T-cell (primary cell): ENCODE data around the gene NUCB1. TPM values are rescaled to one million over a fixed set of nuclear protein-coding genes. Genes with fewer than 3 reads are reported as not detected.
"Not testable (repeated sequence)": the region's sequence is repeated elsewhere in the genome, so short reads cannot be mapped to it uniquely, and the experiment has no call there.

Experiments
- ATAC-seq, 4 experiments: fragments of 200-7000 bp in 3 of 4; fragments of 150-1000 bp in 1 of 4; cut with Tn5 transposase; replicated peaks in 1 of 4; 1 replicate in 3 of 4; 2 replicates in 1 of 4; pipeline ENCODE4 v1.10.0; 2021; ENCODE audit warnings: moderate library complexity in 3 of 4, mild to moderate bottlenecking in 2 of 4, moderate number of reproducible peaks in 1 of 4
- CTCF ChIA-PET, 2 donors: fragments of 300-600 bp; sonication (Branson Sonifier 250); formaldehyde crosslinking; loops; one replicate each; lab custom pipeline; 2022; ENCODE audit warnings: antibody characterized with exemption in 2 of 2; lab: Charles Lee
- POLR2A ChIA-PET, 2 donors: fragments of 300-600 bp; sonication (Branson Sonifier 250); formaldehyde crosslinking; loops; one replicate each; lab custom pipeline; 2022; ENCODE audit warnings: antibody characterized with exemption in 2 of 2; lab: Charles Lee
- DNase-seq, 35 experiments: peaks; one replicate each; pipeline versions ENCODE4 v3.0.0 to v3.0.0-alpha.2; 2013 to 2023
- H3K27ac ChIP-seq: one replicate; pipeline ENCODE4 v1.5.1; 2013; ENCODE audit warnings: low read length
- H3K27me3 ChIP-seq, 2 experiments: replicated peaks in 1 of 2; 1 replicate in 1 of 2; 2 replicates in 1 of 2; pipeline versions ENCODE4 v1.6.1 to v1.7.0; 2013; ENCODE audit warnings: low read length in 1 of 2, mixed read lengths in 1 of 2; ENCODE audit not compliant: control insufficient read depth in 2 of 2, insufficient read depth in 2 of 2; ENCODE audit errors: extremely low read depth in 1 of 2
- H3K36me3 ChIP-seq, 2 donors: 1 replicate in 1 of 2; 2 replicates in 1 of 2; pipeline versions ENCODE4 v1.6.1 to v1.7.0; 2013; ENCODE audit warnings: low read length in 1 of 2; ENCODE audit not compliant: control insufficient read depth in 2 of 2, insufficient read depth in 1 of 2; ENCODE audit errors: extremely low read depth in 1 of 2
- H3K4me1 ChIP-seq, 2 experiments: 1 replicate in 1 of 2; 2 replicates in 1 of 2; pipeline versions ENCODE4 v1.6.1 to v1.7.0; 2013; ENCODE audit warnings: low read length in 2 of 2, mixed read lengths in 1 of 2; ENCODE audit not compliant: insufficient read depth in 2 of 2, control insufficient read depth in 1 of 2; ENCODE audit errors: extremely low read depth in 1 of 2
- H3K4me3 ChIP-seq, 2 donors: 1 replicate in 1 of 2; 2 replicates in 1 of 2; pipeline versions ENCODE4 v1.5.1 to v1.7.0; 2013; ENCODE audit warnings: mild to moderate bottlenecking in 2 of 2, low read length in 1 of 2, moderate library complexity in 1 of 2; ENCODE audit not compliant: control insufficient read depth in 1 of 2; ENCODE audit errors: extremely low read depth in 1 of 2
- H3K9me3 ChIP-seq: 2 replicates; pipeline ENCODE4 v1.7.0; 2013
- H3K27ac Mint-ChIP-seq, 2 donors: one replicate each; pipeline ENCODE4 v1.8.0; 2020 to 2021; ENCODE audit warnings: mild to moderate bottlenecking in 2 of 2, mixed read lengths in 2 of 2
- H3K27me3 Mint-ChIP-seq, 2 donors: one replicate each; pipeline ENCODE4 v1.8.0; 2021 to 2022; ENCODE audit warnings: mixed read lengths in 2 of 2
- H3K36me3 Mint-ChIP-seq: one replicate; pipeline ENCODE4 v1.8.0; 2021; ENCODE audit warnings: mixed read lengths
- H3K4me1 Mint-ChIP-seq, 3 donors: one replicate each; pipeline ENCODE4 v1.8.0; 2020 to 2022; ENCODE audit warnings: mixed read lengths in 3 of 3, mild to moderate bottlenecking in 1 of 3
- H3K4me3 Mint-ChIP-seq, 3 donors: one replicate each; pipeline ENCODE4 v1.8.0; 2020 to 2022; ENCODE audit warnings: mild to moderate bottlenecking in 3 of 3, mixed read lengths in 3 of 3, moderate library complexity in 3 of 3
- H3K9me3 Mint-ChIP-seq, 3 donors: one replicate each; pipeline ENCODE4 v1.8.0; 2020 to 2022; ENCODE audit warnings: mixed read lengths in 3 of 3
- WGBS: methylation state at CpG from one replicate; pipeline ENCODE4 v1.1.5; 2013; ENCODE audit warnings: missing lambda C conversion rate; ENCODE audit not compliant: insufficient coverage; 5-methylcytosine and 5-hydroxymethylcytosine counted together
- total RNA-seq, 35 experiments: library from RNA in 6 of 35; stranded (reverse) in 6 of 35; fragments of 120-200 nt in 1 of 35; gene quantifications; one replicate each; pipeline versions ENCODE4 v1.2.1 to v1.2.4 and lab custom pipeline; 2013 to 2026

Gene NUCB1
- total RNA-seq, 5 donors from 2014 or later (not counting 1 experiment from before 2014, with no cell fraction given): 122 to 177 (median 165) TPM

DNA sequence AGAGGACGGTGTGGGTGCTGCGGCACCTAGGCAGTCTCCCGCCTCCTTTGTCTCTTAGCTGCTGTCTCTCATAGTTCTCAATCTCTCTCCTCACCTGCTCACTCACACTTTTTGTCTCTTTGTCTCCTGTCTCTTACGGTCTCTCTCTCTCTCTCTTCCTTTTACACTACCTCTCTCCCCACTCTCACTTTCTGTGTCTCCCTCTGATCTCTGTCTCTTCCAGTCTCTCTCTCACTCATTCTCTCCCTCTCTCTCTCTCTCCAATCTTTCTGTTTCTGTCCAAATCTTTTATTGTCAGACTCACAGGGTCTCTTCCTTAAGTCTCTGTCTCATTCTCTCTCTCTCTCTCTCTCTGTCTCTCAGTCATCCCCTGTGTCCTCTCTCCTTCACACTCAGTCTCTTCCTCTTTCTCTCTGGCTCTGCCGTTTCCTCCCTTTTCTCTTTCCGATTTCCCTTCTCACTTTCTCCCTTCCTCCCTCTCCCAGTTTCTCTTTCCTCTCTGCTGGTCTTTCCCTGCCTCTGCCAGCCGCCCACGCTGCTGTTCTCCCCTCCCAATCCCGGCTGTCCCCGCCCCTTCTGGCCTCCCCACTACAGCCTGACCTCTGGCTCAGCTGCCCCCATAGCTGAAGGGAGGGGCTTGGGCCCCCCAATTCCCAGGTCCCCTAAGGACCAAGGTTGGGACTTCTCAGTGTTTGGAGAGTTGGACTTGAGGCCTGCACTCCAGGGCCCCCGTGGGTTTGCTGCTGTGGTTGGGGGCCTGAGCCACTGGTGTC lies 31.8 kb upstream of the NUCB1 start, which contains the start of gene PLEKHA4:
Gene PLEKHA4, minus strand, starts transcription at position 504 of the 773 bp plus-strand sequence. CDS start 997 bp downstream, outside the sequence.
- peaks cover 8 to 15% (median 10%) of the 10 kb centered on the region in 3 donors for H3K4me1 Mint-ChIP-seq
- DNase-seq: no peak
- H3K9me3 Mint-ChIP-seq: no peaks in the 10 kb centered on the region
- WGBS: 69% methylated on average over 8 of the region's 11 CpGs
- CTCF ChIA-PET: no interaction called here
- no peak within 1 kb of the TSS for H3K27ac ChIP-seq
- H3K27me3 Mint-ChIP-seq: peaks cover 0 to 2% of the 10 kb centered on the region in 2 donors
- H3K27ac Mint-ChIP-seq: no peak within 1 kb of the TSS
- peaks cover 6% of the 10 kb centered on the region for H3K36me3 Mint-ChIP-seq
- peaks cover 3 to 10% of the 10 kb centered on the region in 2 experiments for H3K4me1 ChIP-seq
- H3K36me3 ChIP-seq: peaks cover 0 to under 1% of the 10 kb centered on the region in 2 donors
- no peak within 1 kb of the TSS for H3K4me3 Mint-ChIP-seq
- no peak within 1 kb of the TSS for H3K4me3 ChIP-seq
- no peaks in the 10 kb centered on the region for H3K9me3 ChIP-seq
- POLR2A ChIA-PET: no interaction called here
- ATAC-seq: no peak
- peaks cover 0 to 21% of the 10 kb centered on the region in 2 experiments for H3K27me3 ChIP-seq

DNA sequence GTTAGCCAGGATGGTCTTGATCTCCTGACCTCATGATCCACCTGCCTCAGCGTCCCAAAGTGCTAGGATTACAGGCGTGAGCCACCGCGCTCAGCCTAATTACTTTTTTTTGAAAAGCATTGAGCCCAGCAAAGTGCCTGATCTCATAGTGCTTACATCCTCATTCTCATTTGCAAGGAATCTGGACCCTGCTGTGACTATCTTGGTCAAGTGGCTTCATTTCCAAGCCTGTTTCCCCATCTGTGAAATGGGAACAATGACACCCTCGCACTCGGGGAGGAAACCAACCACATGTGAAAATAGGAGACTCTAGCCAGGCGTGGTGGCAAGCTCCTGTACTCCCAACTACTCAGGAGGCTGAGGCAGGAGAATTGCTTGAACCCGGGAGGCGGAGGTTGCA lies 30.1 kb upstream of the NUCB1 start:
- WGBS: 90% methylated on average over 6 of the region's 9 CpGs
- no peak for ATAC-seq
- Mint-ChIP-seq H3K27ac (no peak overlapping the region), H3K27me3 (peaks cover 0 to 2% of the 10 kb centered on the region in 2 donors), H3K36me3 (peaks cover 21% of the 10 kb centered on the region), H3K4me3 (no peak overlapping the region), H3K4me1 (peaks cover 23 to 32% (median 25%) of the 10 kb centered on the region in 3 donors), H3K9me3 (no peaks in the 10 kb centered on the region)
- H3K4me1 ChIP-seq: peaks cover 14 to 27% of the 10 kb centered on the region in 2 experiments
- POLR2A ChIA-PET: no interaction called here
- DNase-seq: no peak
- peaks cover 0 to 21% of the 10 kb centered on the region in 2 experiments for H3K27me3 ChIP-seq
- CTCF ChIA-PET: no interaction called here
- H3K36me3 ChIP-seq: peaks cover 3 to 11% of the 10 kb centered on the region in 2 donors
- H3K4me3 ChIP-seq: no peak overlapping the region
- no peaks in the 10 kb centered on the region for H3K9me3 ChIP-seq
- H3K27ac ChIP-seq: no peak overlapping the region

DNA sequence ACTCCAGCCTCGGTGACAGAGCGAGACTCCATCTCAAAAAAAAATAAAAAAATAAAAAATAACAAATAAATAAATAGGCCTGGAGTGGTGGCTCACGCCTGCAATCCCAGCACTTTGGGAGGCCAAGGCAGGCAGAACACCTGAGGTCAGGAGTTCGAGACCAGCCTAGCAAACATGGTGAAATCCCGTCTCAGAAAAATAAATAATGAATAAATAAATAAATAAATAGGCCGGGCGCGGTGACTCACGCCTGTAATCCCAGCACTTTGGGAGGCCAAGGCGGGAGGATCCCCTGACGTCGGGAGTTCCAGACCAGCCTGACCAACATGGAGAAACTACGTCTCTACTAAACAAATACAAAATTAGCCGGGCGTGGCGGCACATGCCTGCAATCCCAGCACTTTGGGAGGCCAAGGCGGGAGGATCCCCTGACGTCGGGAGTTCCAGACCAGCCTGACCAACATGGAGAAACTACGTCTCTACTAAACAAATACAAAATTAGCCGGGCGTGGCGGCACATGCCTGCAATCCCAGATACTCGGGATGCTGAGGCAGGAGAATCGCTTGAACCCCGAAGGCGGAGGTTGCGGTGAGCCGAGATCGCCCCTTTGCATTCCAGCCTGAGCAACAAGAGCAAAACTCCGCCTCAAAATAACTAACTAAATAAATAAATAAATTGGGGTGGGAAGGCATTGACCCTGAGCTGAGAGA lies 28.5 kb upstream of the NUCB1 start:
- not testable (repeated sequence) for DNase-seq, H3K9me3 ChIP-seq, H3K27me3 Mint-ChIP-seq, H3K27ac ChIP-seq, H3K9me3 Mint-ChIP-seq, ATAC-seq
- Mint-ChIP-seq H3K36me3 (peaks cover 33% of the 10 kb centered on the region), H3K27ac (peak overlapping the region; percentile 99 to 100), H3K4me3 (peak overlapping the region; percentile 98 to 100 (median 99)), H3K4me1 (peaks cover 34 to 48% (median 40%) of the 10 kb centered on the region in 3 donors)
- ChIA-PET CTCF (interaction anchor here in 1 of 2 donors (0.5 to 1.0 kb wide), 6 partner anchors 14 to 605 kb away, joined by 3 to 5 read pairs (median 4); no protein-coding TSS in a partner anchor), POLR2A (interaction anchor here in 1 of 2 donors (0.6 to 1.2 kb wide), 3 partner anchors 9 to 122 kb away, joined by 3 to 5 read pairs (median 5); partner anchors contain the start of genes GYS1 and RUVBL2)
- Histone ChIP-seq H3K4me3 (peak overlapping the region; percentile 15 to 81), H3K4me1 (peaks cover 18 to 42% of the 10 kb centered on the region in 2 experiments), H3K27me3 (peaks cover 0 to 14% of the 10 kb centered on the region in 2 experiments), H3K36me3 (peaks cover 3 to 25% of the 10 kb centered on the region in 2 donors)
- WGBS: no CpG with 5 or more reads among the region's 31 CpGs

DNA sequence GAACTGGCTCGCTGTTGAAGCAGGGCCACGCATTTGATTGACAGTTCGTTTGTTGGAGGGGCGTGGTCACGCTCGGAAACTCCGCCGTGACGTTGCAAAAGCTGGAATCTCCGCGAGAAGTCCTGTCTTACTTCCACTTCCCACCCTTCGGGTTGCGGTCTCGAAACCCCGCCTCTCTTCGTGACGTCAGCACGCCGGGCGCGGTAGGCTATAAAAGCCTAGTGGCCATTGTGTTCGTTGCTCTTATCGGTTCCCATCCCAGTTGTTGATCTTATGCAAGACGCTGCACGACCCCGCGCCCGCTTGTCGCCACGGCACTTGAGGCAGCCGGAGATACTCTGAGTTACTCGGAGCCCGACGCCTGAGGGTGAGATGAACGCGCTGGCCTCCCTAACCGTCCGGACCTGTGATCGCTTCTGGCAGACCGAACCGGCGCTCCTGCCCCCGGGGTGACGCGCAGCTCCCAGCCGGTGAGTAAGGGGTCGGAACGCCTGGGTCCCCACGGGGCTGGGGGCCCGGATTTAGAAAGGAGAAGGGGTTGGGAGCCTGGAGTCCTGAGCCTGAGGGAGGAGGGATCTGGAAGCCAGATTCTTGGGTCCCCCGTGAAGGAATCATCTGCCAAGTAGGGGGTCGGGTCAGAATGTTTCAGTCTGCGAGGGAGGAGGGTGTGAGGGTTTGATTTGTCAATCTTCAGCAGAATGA lies 27.8 kb upstream of the NUCB1 start, which contains the start of gene PPP1R15A:
Gene PPP1R15A, plus strand, starts transcription at position 240 of the 702 bp plus-strand sequence. CDS start 813 bp downstream, outside the sequence.
- H3K27ac Mint-ChIP-seq: peak within 1 kb of the TSS; percentile 99 to 100
- H3K4me3 Mint-ChIP-seq: peak within 1 kb of the TSS; percentile 98 to 100 (median 99)
- under 1% methylated on average over 50 of the region's 53 CpGs for WGBS
- POLR2A ChIA-PET: interaction anchor here (0.5 to 1.2 kb wide), 6 partner anchors 10 to 121 kb away, joined by 3 to 5 read pairs (median 4); partner anchors contain the start of genes GYS1 (in 1 of the 2), NUCB1 (in 1 of the 2) and RUVBL2 (in 1 of the 2)
- CTCF ChIA-PET: interaction anchor here in 1 of 2 donors (0.5 to 1.0 kb wide), 4 partner anchors 14 to 231 kb away, joined by 3 to 5 read pairs (median 4); no protein-coding TSS in a partner anchor
- Histone ChIP-seq H3K9me3 (no peaks in the 10 kb centered on the region), H3K36me3 (peaks cover 3 to 26% of the 10 kb centered on the region in 2 donors), H3K27me3 (peaks cover 0 to 11% of the 10 kb centered on the region in 2 experiments), H3K27ac (peak within 1 kb of the TSS; percentile 98), H3K4me3 (peak within 1 kb of the TSS; percentile 81 to 99), H3K4me1 (peaks cover 18 to 42% of the 10 kb centered on the region in 2 experiments)
- H3K4me1 Mint-ChIP-seq: peaks cover 34 to 48% (median 40%) of the 10 kb centered on the region in 3 donors
- H3K27me3 Mint-ChIP-seq: peaks cover 0 to 2% of the 10 kb centered on the region in 2 donors
- peak; percentile 90 to 100 (median 97) for DNase-seq
- H3K36me3 Mint-ChIP-seq: peaks cover 33% of the 10 kb centered on the region
- H3K9me3 Mint-ChIP-seq: no peaks in the 10 kb centered on the region
- ATAC-seq: peak; percentile 52 to 59 (median 57)

DNA sequence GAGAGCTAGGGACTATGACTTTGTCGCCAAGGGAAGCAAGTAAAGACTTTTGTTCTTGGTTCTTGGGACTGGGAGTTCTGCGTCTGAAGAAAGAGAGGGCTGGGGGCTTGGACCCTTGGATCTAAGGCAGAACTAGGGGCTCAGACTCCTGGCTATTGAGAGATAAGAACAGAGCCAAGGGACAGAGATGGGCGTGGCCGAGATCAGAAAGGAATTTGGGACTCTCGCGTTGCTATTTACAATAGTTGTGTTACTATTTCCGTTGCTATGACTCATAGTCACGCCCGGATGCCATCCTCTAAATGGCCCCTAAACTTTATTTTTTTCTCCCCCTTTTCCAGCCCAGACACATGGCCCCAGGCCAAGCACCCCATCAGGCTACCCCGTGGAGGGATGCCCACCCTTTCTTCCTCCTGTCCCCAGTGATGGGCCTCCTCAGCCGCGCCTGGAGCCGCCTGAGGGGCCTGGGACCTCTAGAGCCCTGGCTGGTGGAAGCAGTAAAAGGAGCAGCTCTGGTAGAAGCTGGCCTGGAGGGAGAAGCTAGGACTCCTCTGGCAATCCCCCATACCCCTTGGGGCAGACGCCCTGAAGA lies 27.1 kb upstream of the NUCB1 start:
- H3K27me3 Mint-ChIP-seq: peaks cover 0 to 2% of the 10 kb centered on the region in 2 donors
- ATAC-seq (peak; percentile 47 to 57 (median 54)), DNase-seq (peak; percentile 43 to 93 (median 70))
- peaks cover 3 to 28% of the 10 kb centered on the region in 2 donors for H3K36me3 ChIP-seq
- peak overlapping the region; percentile 98 to 100 (median 99) for H3K4me3 Mint-ChIP-seq
- H3K9me3 Mint-ChIP-seq: no peaks in the 10 kb centered on the region
- 0% methylated on average over 6 of the region's 14 CpGs for WGBS
- peak overlapping the region; percentile 81 to 99 for H3K4me3 ChIP-seq
- H3K27ac Mint-ChIP-seq: peak overlapping the region; percentile 99 to 100
- H3K9me3 ChIP-seq: no peaks in the 10 kb centered on the region
- ChIA-PET CTCF (no interaction called here), POLR2A (interaction anchor here (0.5 to 0.6 kb wide), 5 partner anchors 21 to 298 kb away, joined by 3 to 4 read pairs (median 3); partner anchors contain the start of gene NUCB1 (in 1 of the 2))
- H3K36me3 Mint-ChIP-seq: peaks cover 36% of the 10 kb centered on the region
- peaks cover 0 to 6% of the 10 kb centered on the region in 2 experiments for H3K27me3 ChIP-seq
- H3K4me1 Mint-ChIP-seq: peaks cover 35 to 48% (median 42%) of the 10 kb centered on the region in 3 donors
- peaks cover 18 to 42% of the 10 kb centered on the region in 2 experiments for H3K4me1 ChIP-seq
- peak overlapping the region; percentile 98 for H3K27ac ChIP-seq
